ENCODE measurements around the gene FPR1. TPM values are rescaled to one million over a fixed set of nuclear protein-coding genes. Genes with fewer than 3 reads are reported as not detected.
A peak's percentile ranks its signal among the peaks of the same experiment; 100 is the strongest.
"Not testable (repeated sequence)": the region's sequence is repeated elsewhere in the genome, so short reads cannot be mapped to it uniquely, and the experiment has no call there.

FPR1 gene
- total RNA-seq, 6 donors from 2014 or later: 17.0 to 105 (median 39.8) TPM

DNA sequence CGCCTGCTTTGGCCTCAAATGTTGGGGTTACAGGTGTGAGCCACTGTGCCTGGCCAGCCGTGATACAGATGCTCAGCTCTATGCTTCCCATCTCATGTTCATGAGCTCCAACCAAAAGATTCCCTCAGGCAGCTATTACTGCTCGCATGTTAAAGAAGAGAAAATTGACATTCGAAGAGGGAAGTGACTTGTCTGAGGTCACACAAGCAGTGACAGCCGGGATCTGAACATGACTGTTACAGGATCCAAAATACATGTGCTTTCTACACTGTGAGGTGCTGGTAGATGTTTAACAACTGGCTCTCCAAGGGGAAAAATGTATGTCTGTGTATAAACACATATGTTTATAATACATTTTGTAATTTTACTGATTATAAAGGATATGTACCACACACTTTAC, 11.3 kb downstream of the FPR1 start:
- DNase-seq (no peak), ATAC-seq (ENCODE audit: low FRiP score in 2 of 2) (no peak)

GRCh38 chr19:51739466-51740213, 12.0 kb downstream of the FPR1 start:
- Histone ChIP-seq H3K27ac (no peak overlapping the region), H3K4me3 (no peak overlapping the region), H3K9me3 (no peaks in the 10 kb centered on the region), H3K36me3 (no peaks in the 10 kb centered on the region), H3K27me3 (no peaks in the 10 kb centered on the region), H3K4me1 (no peaks in the 10 kb centered on the region)
- TF ChIP-seq, protein P1, sequence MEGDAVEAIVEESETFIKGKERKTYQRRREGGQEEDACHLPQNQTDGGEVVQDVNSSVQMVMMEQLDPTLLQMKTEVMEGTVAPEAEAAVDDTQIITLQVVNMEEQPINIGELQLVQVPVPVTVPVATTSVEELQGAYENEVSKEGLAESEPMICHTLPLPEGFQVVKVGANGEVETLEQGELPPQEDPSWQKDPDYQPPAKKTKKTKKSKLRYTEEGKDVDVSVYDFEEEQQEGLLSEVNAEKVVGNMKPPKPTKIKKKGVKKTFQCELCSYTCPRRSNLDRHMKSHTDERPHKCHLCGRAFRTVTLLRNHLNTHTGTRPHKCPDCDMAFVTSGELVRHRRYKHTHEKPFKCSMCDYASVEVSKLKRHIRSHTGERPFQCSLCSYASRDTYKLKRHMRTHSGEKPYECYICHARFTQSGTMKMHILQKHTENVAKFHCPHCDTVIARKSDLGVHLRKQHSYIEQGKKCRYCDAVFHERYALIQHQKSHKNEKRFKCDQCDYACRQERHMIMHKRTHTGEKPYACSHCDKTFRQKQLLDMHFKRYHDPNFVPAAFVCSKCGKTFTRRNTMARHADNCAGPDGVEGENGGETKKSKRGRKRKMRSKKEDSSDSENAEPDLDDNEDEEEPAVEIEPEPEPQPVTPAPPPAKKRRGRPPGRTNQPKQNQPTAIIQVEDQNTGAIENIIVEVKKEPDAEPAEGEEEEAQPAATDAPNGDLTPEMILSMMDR (IDR thresholded peaks at IDR 0.05): no peak
- TF ChIP-seq EP300 (IDR thresholded peaks at IDR 0.05): no peak
- TF ChIP-seq POLR2AphosphoS5 (IDR thresholded peaks at IDR 0.05): no peak
- TF ChIP-seq POLR2A (IDR thresholded peaks at IDR 0.05): no peak
- WGBS, 2 donors: 66% methylated on average over 13 of the region's 13 CpGs
- DNase-seq: no peak
- no peak for ATAC-seq (ENCODE audit: low FRiP score in 2 of 2)

More for the DNA sequence above, 11.3 kb downstream of the FPR1 start:
- Histone ChIP-seq H3K27ac (no peak overlapping the region), H3K4me1 (no peaks in the 10 kb centered on the region), H3K36me3 (no peaks in the 10 kb centered on the region), H3K4me3 (no peak overlapping the region), H3K9me3 (no peaks in the 10 kb centered on the region), H3K27me3 (no peaks in the 10 kb centered on the region)
- TF ChIP-seq POLR2AphosphoS5 (IDR thresholded peaks at IDR 0.05) (no peak), POLR2A (IDR thresholded peaks at IDR 0.05) (no peak), EP300 (IDR thresholded peaks at IDR 0.05) (no peak)
- TF ChIP-seq, protein P1 (IDR thresholded peaks at IDR 0.05): no peak
- WGBS, 2 donors: 66 to 67% methylated on average over 5 of the region's 5 CpGs

DNA sequence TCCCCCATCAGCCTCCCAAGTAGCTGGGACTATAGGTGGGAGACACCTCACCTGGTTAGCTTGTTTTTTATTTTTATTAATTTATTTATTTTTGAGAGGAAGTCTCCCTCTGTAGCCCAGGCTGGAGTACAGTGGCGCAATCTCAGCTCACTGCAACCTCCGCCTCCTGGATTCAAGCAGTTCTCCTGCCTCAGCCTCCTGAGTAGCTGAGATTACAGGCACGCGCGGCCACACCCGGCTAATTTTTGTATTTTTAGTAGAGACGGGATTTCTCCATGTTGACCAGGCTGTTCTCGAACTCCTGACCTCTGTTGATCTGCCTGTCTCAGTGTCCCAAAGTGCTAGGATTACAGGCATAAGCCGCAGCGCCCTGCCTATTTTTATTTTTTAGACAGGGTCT, 13.2 kb downstream of the FPR1 start:
- ATAC-seq (ENCODE audit: low FRiP score in 2 of 2); DNase-seq; H3K4me3 ChIP-seq; H3K9me3 ChIP-seq; H3K27ac ChIP-seq; H3K4me1 ChIP-seq; H3K36me3 ChIP-seq; H3K27me3 ChIP-seq: not testable (repeated sequence)
- WGBS, 2 donors: 84 to 87% methylated on average over 10 of the region's 10 CpGs

GRCh38 chr19:51737924-51738323, 13.8 kb downstream of the FPR1 start:
- no peak for ATAC-seq (ENCODE audit: low FRiP score in 2 of 2)
- Histone ChIP-seq H3K36me3 (no peaks in the 10 kb centered on the region), H3K9me3 (no peaks in the 10 kb centered on the region), H3K27ac (no peak overlapping the region), H3K4me3 (no peak overlapping the region), H3K4me1 (no peaks in the 10 kb centered on the region), H3K27me3 (no peaks in the 10 kb centered on the region)
- WGBS, 2 donors: 73 to 76% methylated on average over 2 of the region's 2 CpGs
- TF ChIP-seq, protein P1 (IDR thresholded peaks at IDR 0.05): no peak
- TF ChIP-seq POLR2AphosphoS5 (IDR thresholded peaks at IDR 0.05) (no peak), EP300 (IDR thresholded peaks at IDR 0.05) (no peak), POLR2A (IDR thresholded peaks at IDR 0.05) (no peak)
- DNase-seq: no peak

DNA sequence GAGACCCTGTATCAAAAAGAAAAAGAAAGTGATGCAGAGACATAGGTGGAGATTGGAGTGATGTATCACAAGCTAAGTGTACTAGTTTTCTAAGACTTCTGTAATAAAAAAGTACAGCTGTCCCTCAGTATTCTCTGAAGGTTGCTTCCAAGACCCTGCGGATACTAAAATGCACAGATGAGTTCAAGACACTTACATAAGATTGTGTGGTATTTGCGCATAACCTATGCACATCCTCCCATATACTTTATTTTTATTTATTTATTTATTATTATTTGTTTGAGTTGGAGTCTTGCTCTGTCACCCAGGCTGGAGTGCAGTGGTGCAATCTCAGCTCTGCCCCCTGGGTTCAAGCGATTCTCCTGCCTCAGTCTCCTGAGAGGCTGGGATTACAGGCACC, 14.3 kb downstream of the FPR1 start:
- no peak for TF ChIP-seq POLR2AphosphoS5 (IDR thresholded peaks at IDR 0.05)
- TF ChIP-seq EP300 (IDR thresholded peaks at IDR 0.05): no peak
- TF ChIP-seq POLR2A (IDR thresholded peaks at IDR 0.05): no peak
- Histone ChIP-seq H3K27me3 (no peaks in the 10 kb centered on the region), H3K36me3 (no peaks in the 10 kb centered on the region), H3K4me3 (no peak overlapping the region), H3K4me1 (no peaks in the 10 kb centered on the region), H3K27ac (peak overlapping the region in 1 of 4 donors; percentile 76), H3K9me3 (no peaks in the 10 kb centered on the region)
- ATAC-seq (ENCODE audit: low FRiP score in 2 of 2) (no peak), DNase-seq (no peak)
- WGBS, 2 donors: 86 to 94% methylated on average over 3 of the region's 3 CpGs
